CD4-positive, alpha-beta T cell treated with Interleukin-4 for 4 hours (primary cell): ENCODE data around the gene ROBO4.

Experiments
- DNase-seq: peaks from one replicate; pipeline ENCODE4 v3.0.0-alpha.2; 2020

The ROBO4 gene

GRCh38 chr11:124897674-124898262, at the start of gene ROBO4:
TSS of gene ROBO4 (minus strand) at chr11:124897865. CDS start at chr11:124897795, 70 bp downstream.
- no peak for DNase-seq

- no peak for DNase-seq
Observed at GRCh38 chr11:124946735-124947141, 49.1 kb upstream of the ROBO4 start.

- no peak for DNase-seq
Observed at GRCh38 chr11:124945826-124946225, 48.2 kb upstream of the ROBO4 start.

GRCh38 chr11:124944565-124944964, 46.9 kb upstream of the ROBO4 start:
- DNase-seq = no peak

- no peak for DNase-seq
Observed at GRCh38 chr11:124943741-124944140, 46.1 kb upstream of the ROBO4 start.

GRCh38 chr11:124943254-124943616, 45.6 kb upstream of the ROBO4 start:
- no peak for DNase-seq

- DNase-seq = no peak
Observed at GRCh38 chr11:124942466-124943253, 45.0 kb upstream of the ROBO4 start.

GRCh38 chr11:124941703-124942102, 44.0 kb upstream of the ROBO4 start:
- DNase-seq = no peak

- DNase-seq = no peak
Observed at GRCh38 chr11:124938970-124939369, 41.3 kb upstream of the ROBO4 start.

GRCh38 chr11:124938206-124938765, 40.6 kb upstream of the ROBO4 start:
- DNase-seq = no peak

- DNase-seq = no peak
Observed at GRCh38 chr11:124937336-124937935, 39.8 kb upstream of the ROBO4 start.

GRCh38 chr11:124935548-124936514, 38.2 kb upstream of the ROBO4 start, which contains the start of gene HEPACAM:
TSS of gene HEPACAM (minus strand) at chr11:124936047. CDS start at chr11:124936006, 41 bp downstream.
- no peak for DNase-seq

GRCh38 chr11:124934862-124935547, 37.3 kb upstream of the ROBO4 start:
- no peak for DNase-seq

- DNase-seq = no peak
Observed at GRCh38 chr11:124930799-124931198, 33.1 kb upstream of the ROBO4 start.

GRCh38 chr11:124928942-124929665, 31.4 kb upstream of the ROBO4 start:
- no peak for DNase-seq

GRCh38 chr11:124923296-124923695, 25.6 kb upstream of the ROBO4 start:
- no peak for DNase-seq

GRCh38 chr11:124922831-124923230, 25.2 kb upstream of the ROBO4 start:
- DNase-seq = no peak

GRCh38 chr11:124920870-124921609, 23.4 kb upstream of the ROBO4 start:
- DNase-seq = peak; percentile 81

GRCh38 chr11:124920356-124920755, 22.7 kb upstream of the ROBO4 start:
- DNase-seq = no peak

- DNase-seq = no peak
Observed at GRCh38 chr11:124919898-124920297, 22.2 kb upstream of the ROBO4 start.
